GM19099 (cell line): ENCODE results near the gene ASPHD1.

Experiments
- POLR2A ChIP-seq: IDR thresholded peaks from 3 replicates; pipeline ENCODE4 v1.6.1; 2011; ENCODE audit warnings: low read depth; ENCODE audit not compliant: insufficient read length; ENCODE audit errors: extremely low read depth

The ASPHD1 gene

GRCh38 chr16:29950806-29951461 lies 50.6 kb downstream of the ASPHD1 start:
- TF ChIP-seq POLR2A = no peak

- TF ChIP-seq POLR2A = no peak
Observed at GRCh38 chr16:29951625-29952365, 51.5 kb downstream of the ASPHD1 start.
